HG03442 (cell line): Measurements from ENCODE around the gene CHORDC1.
"Not testable (repeated sequence)": the region's sequence is repeated elsewhere in the genome, so short reads cannot be mapped to it uniquely, and the experiment has no call there.

Experiments
- ATAC-seq: cut with Tn5 transposase; IDR thresholded peaks from one replicate; pipeline ENCODE4 v1.9.1; 2021; ENCODE audit warnings: mild to moderate bottlenecking, moderate library complexity; ENCODE audit not compliant: unreplicated experiment

Gene CHORDC1

GRCh38 chr11:90218606-90219005 lies 4.2 kb downstream of the CHORDC1 start:
- no peak for ATAC-seq

DNA sequence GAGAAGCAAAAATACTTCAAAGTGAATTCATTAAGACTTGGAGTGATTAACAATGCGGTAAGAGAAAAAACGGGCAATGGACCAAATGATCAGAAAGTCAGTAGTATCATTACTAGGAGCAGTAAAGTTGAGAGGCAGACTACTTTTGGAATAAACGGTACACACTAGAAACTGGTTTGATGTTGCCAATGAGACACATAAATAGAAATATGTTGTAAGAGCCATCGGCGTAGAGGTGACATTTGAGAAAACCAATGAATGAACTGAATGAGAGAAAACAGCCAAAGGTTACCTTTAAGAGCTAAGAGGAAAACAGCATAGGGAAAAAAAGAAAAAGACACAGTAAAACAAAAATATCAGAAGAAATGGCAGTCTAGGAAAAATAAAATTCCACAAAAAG lies 6.2 kb downstream of the CHORDC1 start:
- ATAC-seq, result no peak

DNA sequence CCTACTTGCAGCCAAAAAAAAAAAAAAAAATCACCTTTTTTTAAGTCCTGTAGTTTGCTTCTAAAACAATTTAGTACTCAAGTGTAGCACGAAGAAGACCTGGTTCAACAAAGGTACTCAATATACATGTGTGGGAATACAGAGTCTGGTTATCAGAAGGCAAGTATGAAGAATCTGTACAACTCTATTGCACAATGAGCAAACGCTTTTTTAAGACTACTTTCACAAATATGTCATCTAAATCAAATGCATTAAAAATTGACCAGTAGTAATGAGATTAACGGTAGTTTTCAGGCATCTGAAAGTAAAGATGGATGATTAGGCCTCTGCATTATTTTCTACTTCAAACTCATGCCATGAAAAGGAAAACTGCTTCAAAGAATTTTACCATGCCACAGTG lies 9.5 kb downstream of the CHORDC1 start:
- ATAC-seq, result no peak

- no peak for ATAC-seq
Measured at GRCh38 chr11:90208857-90209256, 14.0 kb downstream of the CHORDC1 start.

GRCh38 chr11:90207992-90208391 lies 14.9 kb downstream of the CHORDC1 start:
- not testable (repeated sequence) for ATAC-seq

DNA sequence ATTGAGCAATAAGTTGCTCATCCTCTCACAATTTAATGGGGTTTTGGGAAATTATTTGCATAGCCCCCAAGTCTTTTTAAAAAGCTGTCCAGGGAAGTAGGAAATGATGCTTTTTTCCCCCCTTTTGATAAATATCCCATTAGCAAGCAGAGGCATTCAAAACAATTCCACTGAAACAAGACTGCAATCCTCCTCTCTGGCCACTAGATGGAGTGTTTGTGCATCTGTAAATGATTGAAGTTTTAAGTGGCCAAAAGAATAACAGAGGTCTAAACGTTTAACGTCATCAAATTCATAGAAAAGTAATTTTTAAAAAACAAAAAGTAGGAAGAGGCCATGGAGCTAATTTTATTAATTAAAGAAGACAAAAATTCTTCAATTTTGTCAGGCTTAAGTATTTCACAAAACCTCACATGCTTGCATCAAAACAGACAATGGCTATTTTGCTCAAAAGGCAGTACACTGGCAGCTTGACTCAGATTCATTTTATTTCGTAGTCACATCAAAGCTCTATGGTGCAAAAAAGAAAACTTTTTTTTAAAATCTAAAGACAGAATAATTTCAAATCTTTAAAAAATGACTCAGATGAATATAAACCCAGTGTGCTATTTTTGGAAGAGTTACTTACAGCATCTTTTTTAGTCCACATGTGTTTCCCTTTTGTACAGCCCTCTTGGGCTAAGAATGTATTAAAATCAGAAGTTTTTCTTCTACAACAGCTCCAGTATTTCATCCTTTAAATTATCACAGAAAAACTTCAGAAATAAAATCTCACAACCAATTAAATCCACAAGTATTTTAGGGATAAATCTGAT lies 17.8 kb downstream of the CHORDC1 start:
- ATAC-seq, result peak; percentile 81

- no peak for ATAC-seq
Measured at GRCh38 chr11:90204407-90204806, 18.4 kb downstream of the CHORDC1 start.

DNA sequence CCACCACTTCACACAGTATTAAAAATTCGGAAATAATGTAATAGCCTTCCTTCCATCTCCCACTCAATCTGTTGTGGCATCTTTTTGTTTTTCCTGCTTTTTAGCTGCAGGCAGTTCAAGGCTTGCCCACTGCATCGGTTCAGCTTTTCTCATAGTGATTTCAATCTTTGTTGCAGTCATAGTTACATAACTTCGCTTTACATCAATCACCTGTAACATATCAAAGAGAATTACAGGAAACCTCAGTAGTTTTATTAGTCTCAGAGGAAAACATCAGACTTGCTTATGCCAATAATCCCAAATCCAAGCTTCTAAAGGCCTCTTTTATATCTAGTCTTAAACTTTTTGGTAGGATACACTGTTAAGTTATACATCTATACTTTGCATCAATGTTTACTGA lies 20.5 kb downstream of the CHORDC1 start:
- ATAC-seq, result no peak

- ATAC-seq, result no peak
Measured at GRCh38 chr11:90197377-90197776, 25.5 kb downstream of the CHORDC1 start.

- ATAC-seq, result no peak
Measured at GRCh38 chr11:90192869-90193582, 29.8 kb downstream of the CHORDC1 start.

GRCh38 chr11:90189011-90189410 lies 33.8 kb downstream of the CHORDC1 start:
- ATAC-seq, result no peak

DNA sequence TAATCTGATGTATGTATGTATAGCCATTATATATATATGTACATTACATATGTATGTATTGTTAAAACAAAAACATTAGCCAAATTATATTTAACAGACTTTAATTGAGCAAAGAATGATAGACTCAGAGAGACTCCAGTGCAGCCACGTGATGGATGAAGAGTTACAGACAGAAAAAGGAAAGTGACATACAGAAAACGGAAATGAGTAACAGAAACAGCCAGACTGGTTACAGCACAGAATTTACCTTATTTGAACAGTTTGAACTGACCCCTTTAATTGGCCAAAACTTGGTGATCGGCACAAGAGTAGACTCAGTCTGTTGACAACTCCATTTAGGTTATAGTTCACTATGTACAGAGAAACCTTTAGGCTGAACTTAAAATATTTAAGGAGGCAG lies 35.0 kb downstream of the CHORDC1 start:
- ATAC-seq, result no peak

GRCh38 chr11:90179923-90180322 lies 42.9 kb downstream of the CHORDC1 start:
- no peak for ATAC-seq

DNA sequence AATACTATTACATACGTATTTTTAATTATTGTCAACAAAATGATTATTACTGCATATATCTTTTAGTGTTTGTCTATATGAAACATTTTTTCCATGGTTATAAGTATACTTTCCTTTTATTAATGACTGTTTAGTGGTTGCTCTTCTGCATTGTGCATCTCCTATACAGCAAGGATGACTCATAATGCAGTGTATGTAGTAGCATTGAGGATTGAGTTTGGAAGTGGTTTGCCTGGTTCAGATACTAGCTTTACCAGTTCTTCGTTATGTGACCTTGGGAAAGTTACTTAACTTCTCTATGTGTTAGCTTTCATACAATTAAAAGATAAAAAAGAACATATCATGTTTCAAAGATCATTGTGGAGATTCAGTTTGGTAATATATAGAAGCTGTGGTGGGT lies 44.1 kb downstream of the CHORDC1 start:
- no peak for ATAC-seq

- no peak for ATAC-seq
Measured at GRCh38 chr11:90176069-90176468, 46.8 kb downstream of the CHORDC1 start.

- no peak for ATAC-seq
Measured at GRCh38 chr11:90171359-90171758, 51.5 kb downstream of the CHORDC1 start.

GRCh38 chr11:90168571-90168970 lies 54.3 kb downstream of the CHORDC1 start:
- no peak for ATAC-seq

DNA sequence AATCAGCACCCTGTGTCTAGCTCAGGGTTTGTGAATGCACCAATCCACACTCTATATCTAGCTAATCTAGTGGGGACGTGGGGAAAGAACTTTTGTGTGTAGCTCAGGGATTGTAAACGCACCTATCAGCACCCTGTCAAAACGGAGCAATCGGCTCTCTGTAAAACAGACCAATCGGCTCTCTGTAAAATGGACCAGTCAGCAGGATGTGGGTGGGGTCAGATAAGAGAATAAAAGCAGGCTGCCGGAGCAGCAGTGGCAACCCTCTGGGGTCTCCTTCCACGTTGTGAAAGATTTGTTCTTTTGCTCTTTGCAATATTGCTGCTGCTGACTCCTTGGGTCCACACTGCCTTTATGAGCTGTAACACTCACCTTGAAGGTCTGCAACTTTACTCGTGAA lies 55.1 kb downstream of the CHORDC1 start:
- not testable (repeated sequence) for ATAC-seq

DNA sequence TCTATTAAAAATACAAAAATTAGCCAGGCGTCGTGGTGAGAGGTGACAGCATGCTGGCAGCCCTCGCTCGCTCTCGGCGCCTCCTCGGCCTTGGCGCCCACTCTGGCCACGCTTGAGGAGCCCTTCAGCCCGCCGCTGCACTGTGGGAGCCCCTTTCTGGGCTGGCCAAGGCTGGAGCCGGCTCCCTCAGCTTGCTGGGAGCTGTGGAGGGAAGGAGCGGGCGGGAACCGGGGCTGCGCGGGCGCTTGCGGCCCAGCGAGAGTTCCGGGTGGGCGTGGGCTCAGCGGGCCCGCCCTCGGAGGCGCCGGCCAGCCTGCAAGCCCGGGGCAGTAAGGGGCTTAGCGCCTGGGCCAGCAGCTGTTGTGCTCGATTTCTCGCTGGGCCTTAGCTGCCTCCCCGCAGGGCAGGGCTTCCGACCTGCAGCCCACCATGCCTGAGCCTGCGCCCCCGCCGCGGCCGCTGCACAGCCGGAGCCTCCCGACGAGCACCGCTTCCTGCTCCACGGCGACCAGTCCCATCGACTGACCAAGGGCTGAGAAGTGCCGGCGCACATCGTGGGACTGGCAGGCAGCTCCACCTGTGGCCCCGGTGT lies 55.8 kb downstream of the CHORDC1 start:
- ATAC-seq, result not testable (repeated sequence)
